ENCODE results near the gene HORMAD2. TPM values are rescaled to one million over a fixed set of nuclear protein-coding genes. Genes with fewer than 3 reads are reported as not detected.
"Not testable (repeated sequence)": the region's sequence is repeated elsewhere in the genome, so short reads cannot be mapped to it uniquely, and the experiment has no call there.

Gene HORMAD2
- total RNA-seq, 1 donor from 2014 or later = not detected

- H3K36me3 Mint-ChIP-seq (ENCODE audit: low read depth) = no peaks in the 10 kb centered on the region
- peaks cover 4% of the 10 kb centered on the region for H3K9me3 Mint-ChIP-seq
- no peak overlapping the region for H3K27ac Mint-ChIP-seq (ENCODE audit: unreplicated experiment)
- no peaks in the 10 kb centered on the region for H3K4me1 Mint-ChIP-seq
- no peak for TF ChIP-seq CTCF (conservative IDR thresholded peaks at IDR 0.05)
- no peak for DNase-seq (ENCODE audit: low read depth, low spot score)
- peaks cover 34% of the 10 kb centered on the region for H3K27me3 Mint-ChIP-seq (ENCODE audit: low read depth)
- no peak overlapping the region for H3K4me3 Mint-ChIP-seq
These were observed 8.2 kb downstream of the HORMAD2 start for GRCh38 chr22:30088468-30088867.

GRCh38 chr22:30089655-30089974 lies 9.4 kb downstream of the HORMAD2 start:
- peaks cover 32% of the 10 kb centered on the region for H3K27me3 Mint-ChIP-seq (ENCODE audit: low read depth)
- peaks cover 3% of the 10 kb centered on the region for H3K9me3 Mint-ChIP-seq
- no peaks in the 10 kb centered on the region for H3K36me3 Mint-ChIP-seq (ENCODE audit: low read depth)
- no peak overlapping the region for H3K27ac Mint-ChIP-seq (ENCODE audit: unreplicated experiment)
- no peaks in the 10 kb centered on the region for H3K4me1 Mint-ChIP-seq
- TF ChIP-seq CTCF (conservative IDR thresholded peaks at IDR 0.05) = no peak
- H3K4me3 Mint-ChIP-seq = no peak overlapping the region
- no peak for DNase-seq (ENCODE audit: low read depth, low spot score)

GRCh38 chr22:30092686-30093085 lies 12.4 kb downstream of the HORMAD2 start:
- TF ChIP-seq CTCF (conservative IDR thresholded peaks at IDR 0.05) = no peak
- Mint-ChIP-seq H3K27ac (ENCODE audit: unreplicated experiment) (no peak overlapping the region), H3K27me3 (ENCODE audit: low read depth) (peaks cover 26% of the 10 kb centered on the region), H3K4me1 (no peaks in the 10 kb centered on the region), H3K9me3 (peaks cover 6% of the 10 kb centered on the region), H3K36me3 (ENCODE audit: low read depth) (no peaks in the 10 kb centered on the region), H3K4me3 (no peak overlapping the region)
- DNase-seq (ENCODE audit: low read depth, low spot score) = no peak

GRCh38 chr22:30094804-30095203 lies 14.5 kb downstream of the HORMAD2 start:
- Mint-ChIP-seq H3K4me1 (no peaks in the 10 kb centered on the region), H3K4me3 (no peak overlapping the region), H3K27me3 (ENCODE audit: low read depth) (peaks cover 20% of the 10 kb centered on the region), H3K36me3 (ENCODE audit: low read depth) (no peaks in the 10 kb centered on the region), H3K27ac (ENCODE audit: unreplicated experiment) (no peak overlapping the region), H3K9me3 (peaks cover 6% of the 10 kb centered on the region)
- TF ChIP-seq CTCF (conservative IDR thresholded peaks at IDR 0.05) = no peak
- no peak for DNase-seq (ENCODE audit: low read depth, low spot score)

GRCh38 chr22:30097861-30098260 lies 17.6 kb downstream of the HORMAD2 start:
- Mint-ChIP-seq H3K4me1 (no peaks in the 10 kb centered on the region), H3K27ac (ENCODE audit: unreplicated experiment) (no peak overlapping the region), H3K27me3 (ENCODE audit: low read depth) (peaks cover 14% of the 10 kb centered on the region), H3K9me3 (peaks cover 6% of the 10 kb centered on the region), H3K4me3 (no peak overlapping the region), H3K36me3 (ENCODE audit: low read depth) (no peaks in the 10 kb centered on the region)
- no peak for TF ChIP-seq CTCF (conservative IDR thresholded peaks at IDR 0.05)
- DNase-seq (ENCODE audit: low read depth, low spot score) = no peak

- DNase-seq (ENCODE audit: low read depth, low spot score); H3K4me3 Mint-ChIP-seq; H3K27ac Mint-ChIP-seq (ENCODE audit: unreplicated experiment); H3K4me1 Mint-ChIP-seq; H3K36me3 Mint-ChIP-seq (ENCODE audit: low read depth); H3K9me3 Mint-ChIP-seq: not testable (repeated sequence)
- peaks cover 11% of the 10 kb centered on the region for H3K27me3 Mint-ChIP-seq (ENCODE audit: low read depth)
These were observed 20.5 kb downstream of the HORMAD2 start for GRCh38 chr22:30100770-30101169.

Data from neural crest cell (in vitro differentiated cells).